HepG2 (cell line): ENCODE results near the gene GPR17. TPM values are rescaled to one million over a fixed set of nuclear protein-coding genes. Genes with fewer than 3 reads are reported as not detected.

Experiments used
- CERS6 ChIP-seq: sonication (generic); formaldehyde crosslinking; IDR thresholded peaks from 2 replicates; pipeline ENCODE4 v1.5.0; 2020; ENCODE audit warnings: missing genetic modification reagents
- FOXA3 ChIP-seq: IDR thresholded peaks from 2 replicates; pipeline ENCODE4 v1.6.1; 2016; ENCODE audit warnings: missing genetic modification reagents, missing compliant biosample characterization
- GMEB2 ChIP-seq: IDR thresholded peaks from 2 replicates; pipeline ENCODE4 v1.6.1; 2016; ENCODE audit warnings: missing biosample characterization, missing genetic modification reagents, low read depth
- KLF16 ChIP-seq, 2 experiments: sonication (generic) in 1 of 2; formaldehyde crosslinking in 1 of 2; IDR thresholded peaks; 2 replicates each; pipeline versions ENCODE4 v1.6.1 to v1.8.0; 2016 to 2023; ENCODE audit warnings: missing genetic modification reagents in 2 of 2, missing compliant biosample characterization in 1 of 2
- MED13 ChIP-seq: sonication (generic); formaldehyde crosslinking; IDR thresholded peaks from 2 replicates; pipeline ENCODE4 v1.5.0; 2020; ENCODE audit warnings: missing genetic modification reagents
- RBM39 ChIP-seq: fragments of 200-400 bp; formaldehyde crosslinking; IDR thresholded peaks from one replicate; pipeline ENCODE4 v1.6.1; 2018; ENCODE audit warnings: antibody characterized with exemption, mild to moderate bottlenecking, low read depth, low read length; ENCODE audit not compliant: poor library complexity, severe bottlenecking
- REL ChIP-seq: sonication (generic); formaldehyde crosslinking; conservative IDR thresholded peaks from 2 replicates; pipeline ENCODE4 v1.8.0; 2022; ENCODE audit warnings: mild to moderate bottlenecking, missing genetic modification reagents, moderate library complexity
- REXO4 ChIP-seq: sonication (generic); formaldehyde crosslinking; IDR thresholded peaks from 2 replicates; pipeline ENCODE4 v1.8.0; 2022; ENCODE audit warnings: missing genetic modification reagents, mild to moderate bottlenecking, borderline replicate concordance
- SCMH1 ChIP-seq: sonication (generic); formaldehyde crosslinking; IDR thresholded peaks from 2 replicates; pipeline ENCODE4 v1.9.0; 2021; ENCODE audit warnings: missing genetic modification reagents, mild to moderate bottlenecking, borderline replicate concordance
- SETDB1 ChIP-seq: sonication (generic); formaldehyde crosslinking; IDR thresholded peaks from 2 replicates; pipeline ENCODE4 v1.5.1; 2020; ENCODE audit warnings: missing genetic modification reagents, mild to moderate bottlenecking, borderline replicate concordance
- SNAPC2 ChIP-seq: sonication (generic); formaldehyde crosslinking; IDR thresholded peaks from 2 replicates; pipeline ENCODE4 v1.8.1; 2022; ENCODE audit warnings: mild to moderate bottlenecking, missing genetic modification reagents
- TBL1XR1 ChIP-seq: fragments of 150-350 bp; IDR thresholded peaks from 2 replicates; pipeline ENCODE4 v1.6.1; 2014; ENCODE audit warnings: borderline replicate concordance, low read length; ENCODE audit not compliant: partially characterized antibody
- XRCC5 ChIP-seq: fragments of 200-400 bp; formaldehyde crosslinking; optimal IDR thresholded peaks from 2 replicates; pipeline ENCODE3; 2017; ENCODE audit warnings: mild to moderate bottlenecking, low read length
- ZNF510 ChIP-seq: sonication (generic); formaldehyde crosslinking; IDR thresholded peaks from 2 replicates; pipeline ENCODE4 v1.4.0; 2020; ENCODE audit warnings: low read depth, mild to moderate bottlenecking, missing genetic modification reagents
- polyA plus RNA-seq, 8 experiments: library from polyadenylated mRNA; depleted of rRNA in 3 of 8; stranded (reverse) in 7 of 8; unstranded in 1 of 8; fragments of >200 nt; fragmentation: Illumina TruSeq in 4 of 8; extraction: Trizol in 4 of 8; gene quantifications; 2 replicates each; pipeline versions ENCODE4 v1.2.1 to v1.2.3, GENCODE V29; 2011 to 2016; ENCODE audit warnings: low read depth in 4 of 8, missing spikeins in 1 of 8, mixed read lengths in 1 of 8; ENCODE audit not compliant: insufficient read depth in 1 of 8
- total RNA-seq, 5 experiments: library from RNA; depleted of rRNA; stranded (reverse); fragments of >200 nt; fragmentation: Illumina TruSeq; extraction: Trizol; gene quantifications; 2 replicates each; pipeline ENCODE4 v1.2.3, GENCODE V29; 2016; ENCODE audit warnings: low read depth in 1 of 5
- TF ChIP-seq, protein P1 (sequence below): sonication (generic); formaldehyde crosslinking; IDR thresholded peaks from 2 replicates; pipeline ENCODE4 v1.5.1; 2020; ENCODE audit warnings: mild to moderate bottlenecking, missing genetic modification reagents
- TF ChIP-seq, protein P2 (sequence below): sonication (generic); formaldehyde crosslinking; IDR thresholded peaks from 2 replicates; pipeline ENCODE4 v1.4.0; 2020; ENCODE audit warnings: mild to moderate bottlenecking, low read depth, missing genetic modification reagents
- TF ChIP-seq, protein P3 (sequence below): sonication (generic); formaldehyde crosslinking; IDR thresholded peaks from 2 replicates; pipeline ENCODE4 v1.4.0; 2020; ENCODE audit warnings: mild to moderate bottlenecking, missing genetic modification reagents
- TF ChIP-seq, protein P4 (sequence below): sonication (generic); formaldehyde crosslinking; IDR thresholded peaks from 2 replicates; pipeline ENCODE4 v1.8.0; 2022; ENCODE audit warnings: mild to moderate bottlenecking, missing genetic modification reagents; ENCODE audit not compliant: insufficient replicate concordance

GPR17 gene
- total and polyA plus RNA-seq, 2 of the 13 experiments (the other 11 are each of a cell fraction or from before 2014, with no cell fraction given): not detected

- TF ChIP-seq, protein P1, sequence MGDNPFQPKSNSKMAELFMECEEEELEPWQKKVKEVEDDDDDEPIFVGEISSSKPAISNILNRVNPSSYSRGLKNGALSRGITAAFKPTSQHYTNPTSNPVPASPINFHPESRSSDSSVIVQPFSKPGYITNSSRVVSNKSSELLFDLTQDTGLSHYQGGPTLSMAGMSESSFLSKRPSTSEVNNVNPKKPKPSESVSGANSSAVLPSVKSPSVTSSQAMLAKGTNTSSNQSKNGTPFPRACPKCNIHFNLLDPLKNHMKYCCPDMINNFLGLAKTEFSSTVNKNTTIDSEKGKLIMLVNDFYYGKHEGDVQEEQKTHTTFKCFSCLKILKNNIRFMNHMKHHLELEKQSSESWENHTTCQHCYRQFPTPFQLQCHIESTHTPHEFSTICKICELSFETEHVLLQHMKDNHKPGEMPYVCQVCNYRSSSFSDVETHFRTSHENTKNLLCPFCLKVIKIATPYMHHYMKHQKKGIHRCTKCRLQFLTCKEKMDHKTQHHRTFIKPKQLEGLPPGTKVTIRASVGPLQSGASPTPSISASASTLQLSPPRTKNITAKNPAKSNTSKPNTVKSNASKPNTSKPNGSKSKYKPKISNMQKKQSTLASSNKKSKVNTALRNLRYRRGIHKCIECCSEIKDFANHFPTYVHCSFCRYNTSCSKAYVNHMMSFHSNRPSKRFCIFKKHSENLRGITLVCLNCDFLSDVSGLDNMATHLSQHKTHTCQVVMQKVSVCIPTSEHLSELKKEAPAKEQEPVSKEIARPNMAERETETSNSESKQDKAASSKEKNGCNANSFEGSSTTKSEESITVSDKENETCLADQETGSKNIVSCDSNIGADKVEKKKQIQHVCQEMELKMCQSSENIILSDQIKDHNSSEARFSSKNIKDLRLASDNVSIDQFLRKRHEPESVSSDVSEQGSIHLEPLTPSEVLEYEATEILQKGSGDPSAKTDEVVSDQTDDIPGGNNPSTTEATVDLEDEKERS (CRISPR knock-in tag): peak; percentile 92
- TF ChIP-seq REXO4 (CRISPR knock-in tag) (no peak; the same call in 1 of the 2 replicates), XRCC5 (peak; percentile 82), SNAPC2 (CRISPR knock-in tag) (no peak), ZNF510 (CRISPR knock-in tag) (no peak), MED13 (CRISPR knock-in tag) (peak; percentile 59), KLF16 (CRISPR knock-in tag; IDR thresholded peaks at IDR 0.05) (peak in 1 of 2 experiments; percentile 56; a peak in 1 of 4 replicates), SCMH1 (CRISPR knock-in tag) (no peak), FOXA3 (CRISPR knock-in tag) (peak; percentile 34), RBM39 (no peak), REL (CRISPR knock-in tag) (no peak; the same call in 1 of the 2 replicates), GMEB2 (no peak), CERS6 (CRISPR knock-in tag) (peak; percentile 70; the same call in 1 of the 2 replicates), SETDB1 (no peak), TBL1XR1 (no peak)
- TF ChIP-seq, protein P2, sequence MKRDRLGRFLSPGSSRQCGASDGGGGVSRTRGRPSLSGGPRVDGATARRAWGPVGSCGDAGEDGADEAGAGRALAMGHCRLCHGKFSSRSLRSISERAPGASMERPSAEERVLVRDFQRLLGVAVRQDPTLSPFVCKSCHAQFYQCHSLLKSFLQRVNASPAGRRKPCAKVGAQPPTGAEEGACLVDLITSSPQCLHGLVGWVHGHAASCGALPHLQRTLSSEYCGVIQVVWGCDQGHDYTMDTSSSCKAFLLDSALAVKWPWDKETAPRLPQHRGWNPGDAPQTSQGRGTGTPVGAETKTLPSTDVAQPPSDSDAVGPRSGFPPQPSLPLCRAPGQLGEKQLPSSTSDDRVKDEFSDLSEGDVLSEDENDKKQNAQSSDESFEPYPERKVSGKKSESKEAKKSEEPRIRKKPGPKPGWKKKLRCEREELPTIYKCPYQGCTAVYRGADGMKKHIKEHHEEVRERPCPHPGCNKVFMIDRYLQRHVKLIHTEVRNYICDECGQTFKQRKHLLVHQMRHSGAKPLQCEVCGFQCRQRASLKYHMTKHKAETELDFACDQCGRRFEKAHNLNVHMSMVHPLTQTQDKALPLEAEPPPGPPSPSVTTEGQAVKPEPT (CRISPR knock-in tag): peak; percentile 92; the same call in 1 of the 2 replicates
- TF ChIP-seq, protein P3, sequence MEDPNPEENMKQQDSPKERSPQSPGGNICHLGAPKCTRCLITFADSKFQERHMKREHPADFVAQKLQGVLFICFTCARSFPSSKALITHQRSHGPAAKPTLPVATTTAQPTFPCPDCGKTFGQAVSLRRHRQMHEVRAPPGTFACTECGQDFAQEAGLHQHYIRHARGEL (CRISPR knock-in tag): no peak
- TF ChIP-seq, protein P4, sequence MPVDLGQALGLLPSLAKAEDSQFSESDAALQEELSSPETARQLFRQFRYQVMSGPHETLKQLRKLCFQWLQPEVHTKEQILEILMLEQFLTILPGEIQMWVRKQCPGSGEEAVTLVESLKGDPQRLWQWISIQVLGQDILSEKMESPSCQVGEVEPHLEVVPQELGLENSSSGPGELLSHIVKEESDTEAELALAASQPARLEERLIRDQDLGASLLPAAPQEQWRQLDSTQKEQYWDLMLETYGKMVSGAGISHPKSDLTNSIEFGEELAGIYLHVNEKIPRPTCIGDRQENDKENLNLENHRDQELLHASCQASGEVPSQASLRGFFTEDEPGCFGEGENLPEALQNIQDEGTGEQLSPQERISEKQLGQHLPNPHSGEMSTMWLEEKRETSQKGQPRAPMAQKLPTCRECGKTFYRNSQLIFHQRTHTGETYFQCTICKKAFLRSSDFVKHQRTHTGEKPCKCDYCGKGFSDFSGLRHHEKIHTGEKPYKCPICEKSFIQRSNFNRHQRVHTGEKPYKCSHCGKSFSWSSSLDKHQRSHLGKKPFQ (CRISPR knock-in tag): no peak
Observed at GRCh38 chr2:127701651-127702394, 55.9 kb downstream of the GPR17 start (continued).
